ENCODE results near the gene RYR3. TPM values are rescaled to one million over a fixed set of nuclear protein-coding genes. Genes with fewer than 3 reads are reported as not detected.
"Not testable (repeated sequence)": the region's sequence is repeated elsewhere in the genome, so short reads cannot be mapped to it uniquely, and the experiment has no call there.

Gene RYR3
- total and polyA plus RNA-seq, 4 donors, result 0.88 to 23.1 (median 13.8) TPM

DNA sequence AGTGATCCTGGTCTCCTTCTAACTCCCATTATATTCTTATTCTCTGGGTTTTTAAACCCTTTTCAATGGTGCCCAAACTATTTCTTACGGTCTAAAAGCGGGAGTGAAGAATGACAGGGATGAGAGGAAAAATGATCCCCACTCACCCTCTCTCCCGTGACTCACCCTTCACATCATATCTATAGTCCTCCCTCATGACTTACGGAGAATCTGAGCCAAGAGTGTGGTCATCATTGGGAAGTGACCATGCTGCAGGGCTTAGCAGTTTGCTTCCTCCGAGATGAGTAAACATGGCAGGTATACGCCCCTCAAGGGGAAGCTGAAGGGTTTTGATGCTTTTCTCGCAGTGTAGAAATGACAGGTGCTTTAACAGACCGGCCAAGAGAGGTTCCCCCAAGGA, 274.0 kb downstream of the RYR3 start:
- Histone ChIP-seq H3K36me3 (ENCODE audit: control insufficient read depth in 1 of 2, insufficient read depth in 2 of 2, low read length in 1 of 2) (no peaks in the 10 kb centered on the region), H3K27me3 (ENCODE audit: control insufficient read depth in 1 of 2, insufficient read depth in 2 of 2, low read length in 1 of 2) (no peaks in the 10 kb centered on the region), H3K4me1 (ENCODE audit: control insufficient read depth in 1 of 2, insufficient read depth in 2 of 2, low read length in 2 of 2) (peaks cover 4 to 11% of the 10 kb centered on the region in 2 donors), H3K4me3 (ENCODE audit: low read length in 2 of 2) (no peak overlapping the region), H3K27ac (ENCODE audit: low read depth in 1 of 2, low read length in 2 of 2) (no peak overlapping the region), H3K9me3 (ENCODE audit: control insufficient read depth, low read length) (no peaks in the 10 kb centered on the region)
- intact Hi-C loops (cut with DNase I), result no loop called here
- 61 to 62% methylated on average over 8 of the region's 8 CpGs for WGBS, 2 donors
- ATAC-seq (ENCODE audit: low FRiP score) (no peak), DNase-seq (no peak)

DNA sequence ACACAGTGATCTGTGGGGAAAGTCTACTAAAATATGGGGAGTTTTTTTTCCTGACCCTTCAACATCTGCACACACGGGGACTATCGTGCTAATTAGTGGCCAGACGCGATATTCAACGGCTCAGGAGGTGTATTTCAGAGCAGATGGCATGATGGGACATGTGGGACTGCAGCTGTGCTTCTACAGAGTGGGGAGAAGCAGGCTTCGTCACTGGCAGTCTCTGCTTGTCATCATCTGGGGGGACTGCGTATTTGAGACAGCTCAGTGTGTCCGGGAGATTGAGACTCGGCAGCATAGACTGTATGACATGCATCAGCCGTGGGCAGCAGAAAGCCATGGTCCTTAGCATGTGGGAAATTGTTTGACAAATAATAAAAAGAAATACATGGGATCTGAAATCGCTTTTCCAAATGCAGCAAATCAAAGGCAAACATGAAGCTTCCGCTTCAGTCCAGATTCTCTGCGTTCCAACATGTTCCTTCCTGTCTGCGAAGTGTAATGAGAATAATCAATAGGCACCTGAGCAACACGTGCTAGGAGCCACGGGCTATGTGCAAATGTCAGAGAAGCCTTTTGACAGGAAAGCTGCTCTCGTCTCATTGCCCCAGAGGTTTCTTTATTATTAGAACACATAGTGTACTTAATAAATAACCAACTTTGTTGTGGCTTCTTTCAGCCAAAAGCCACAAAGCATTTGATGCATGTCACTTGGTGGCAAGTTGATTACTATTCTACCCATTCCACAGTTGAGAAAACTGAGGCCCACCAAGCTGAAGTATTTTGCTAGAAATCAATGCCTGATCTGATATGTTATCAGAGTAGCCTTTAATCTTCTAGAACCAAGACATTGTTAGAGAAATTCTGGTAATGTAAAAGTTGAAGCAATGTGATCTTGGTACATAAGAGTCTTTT, 276.3 kb downstream of the RYR3 start:
- Histone ChIP-seq H3K9me3 (ENCODE audit: control insufficient read depth, low read length) (no peaks in the 10 kb centered on the region), H3K4me3 (ENCODE audit: low read length in 2 of 2) (no peak overlapping the region), H3K4me1 (ENCODE audit: control insufficient read depth in 1 of 2, insufficient read depth in 2 of 2, low read length in 2 of 2) (no peaks in the 10 kb centered on the region), H3K27ac (ENCODE audit: low read depth in 1 of 2, low read length in 2 of 2) (no peak overlapping the region), H3K36me3 (ENCODE audit: control insufficient read depth in 1 of 2, insufficient read depth in 2 of 2, low read length in 1 of 2) (no peaks in the 10 kb centered on the region), H3K27me3 (ENCODE audit: control insufficient read depth in 1 of 2, insufficient read depth in 2 of 2, low read length in 1 of 2) (no peaks in the 10 kb centered on the region)
- DNase-seq (no peak), ATAC-seq (ENCODE audit: low FRiP score) (no peak)
- intact Hi-C loops (cut with DNase I), result no loop called here
- 79 to 82% methylated on average over 17 of the region's 17 CpGs for WGBS, 2 donors

DNA sequence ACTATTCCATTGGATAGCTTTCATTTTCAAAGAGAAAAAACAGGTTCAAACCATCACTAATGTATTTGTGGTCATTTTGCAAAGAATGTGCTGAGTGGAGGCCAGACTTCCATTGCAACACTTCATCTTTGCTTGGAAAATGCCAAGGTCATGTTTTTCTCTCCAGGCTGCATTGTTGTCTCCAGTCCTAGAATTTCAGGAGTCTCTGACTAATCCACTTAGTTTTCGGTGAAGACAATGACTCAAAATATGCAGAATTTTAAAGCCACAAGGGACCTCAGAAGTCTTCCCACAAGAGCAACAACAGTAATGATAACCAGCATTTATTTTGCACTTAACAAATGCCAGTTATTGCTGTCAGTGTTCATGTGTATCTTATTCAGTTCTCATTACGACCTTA, 277.0 kb downstream of the RYR3 start:
- no peak for ATAC-seq (ENCODE audit: low FRiP score)
- Histone ChIP-seq H3K27me3 (ENCODE audit: control insufficient read depth in 1 of 2, insufficient read depth in 2 of 2, low read length in 1 of 2) (no peaks in the 10 kb centered on the region), H3K4me3 (ENCODE audit: low read length in 2 of 2) (no peak overlapping the region), H3K27ac (ENCODE audit: low read depth in 1 of 2, low read length in 2 of 2) (no peak overlapping the region), H3K4me1 (ENCODE audit: control insufficient read depth in 1 of 2, insufficient read depth in 2 of 2, low read length in 2 of 2) (no peaks in the 10 kb centered on the region), H3K36me3 (ENCODE audit: control insufficient read depth in 1 of 2, insufficient read depth in 2 of 2, low read length in 1 of 2) (no peaks in the 10 kb centered on the region), H3K9me3 (ENCODE audit: control insufficient read depth, low read length) (no peaks in the 10 kb centered on the region)
- no peak for DNase-seq
- intact Hi-C loops (cut with DNase I), result no loop called here
- 30 to 48% methylated on average over 2 of the region's 2 CpGs for WGBS, 2 donors

DNA sequence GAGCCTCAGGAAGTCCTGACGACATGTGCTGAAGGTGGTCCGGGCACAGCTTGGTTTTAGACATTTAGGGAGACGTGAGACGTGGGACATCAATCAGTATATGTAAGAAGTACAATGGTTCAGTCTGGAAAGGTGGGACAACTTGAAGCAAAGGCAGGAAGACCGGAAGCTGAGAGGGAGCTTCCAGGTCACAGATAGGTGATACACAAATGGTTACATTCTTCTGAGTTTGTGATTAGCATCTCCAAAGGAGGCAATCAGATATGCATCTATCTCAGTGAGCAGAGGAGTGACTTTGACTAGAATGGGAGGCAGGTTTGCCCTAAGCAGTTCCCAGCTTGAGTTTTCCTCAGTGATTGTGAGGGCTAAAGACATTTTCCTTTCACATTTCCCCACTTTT, 282.1 kb downstream of the RYR3 start:
- ATAC-seq (ENCODE audit: low FRiP score) (no peak), DNase-seq (no peak)
- H3K27ac ChIP-seq (ENCODE audit: low read depth in 1 of 2, low read length in 2 of 2), result no peak overlapping the region
- no peaks in the 10 kb centered on the region for H3K9me3 ChIP-seq (ENCODE audit: control insufficient read depth, low read length)
- H3K36me3 ChIP-seq (ENCODE audit: control insufficient read depth in 1 of 2, insufficient read depth in 2 of 2, low read length in 1 of 2), result no peaks in the 10 kb centered on the region
- H3K4me1 ChIP-seq (ENCODE audit: control insufficient read depth in 1 of 2, insufficient read depth in 2 of 2, low read length in 2 of 2), result no peaks in the 10 kb centered on the region
- intact Hi-C loops (cut with DNase I), result no loop called here
- H3K27me3 ChIP-seq (ENCODE audit: control insufficient read depth in 1 of 2, insufficient read depth in 2 of 2, low read length in 1 of 2), result no peaks in the 10 kb centered on the region
- no peak overlapping the region for H3K4me3 ChIP-seq (ENCODE audit: low read length in 2 of 2)
- WGBS, 2 donors, result 77 to 86% methylated on average over 5 of the region's 5 CpGs

DNA sequence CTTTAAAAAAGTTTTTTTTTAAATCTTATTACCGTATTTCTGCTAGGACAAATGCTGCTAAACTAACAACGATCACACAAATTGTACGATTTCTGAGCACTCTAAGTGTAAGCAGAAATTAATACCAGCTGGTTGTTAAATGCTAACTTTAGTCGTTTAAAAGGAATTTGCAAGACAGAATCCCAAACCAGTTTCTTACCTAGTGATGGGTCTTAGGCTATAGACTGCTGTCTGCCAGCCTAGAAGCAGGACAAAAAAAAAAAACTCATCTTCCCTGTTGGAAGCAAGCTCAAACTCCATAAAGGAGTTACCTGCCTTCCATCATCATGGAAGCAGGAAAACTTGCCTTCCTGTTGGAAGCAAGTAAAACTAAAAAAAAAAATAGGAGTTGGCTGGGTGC, 287.6 kb downstream of the RYR3 start:
- H3K4me3 ChIP-seq (ENCODE audit: low read length in 2 of 2); H3K27me3 ChIP-seq (ENCODE audit: control insufficient read depth in 1 of 2, insufficient read depth in 2 of 2, low read length in 1 of 2); H3K4me1 ChIP-seq (ENCODE audit: control insufficient read depth in 1 of 2, insufficient read depth in 2 of 2, low read length in 2 of 2); H3K36me3 ChIP-seq (ENCODE audit: control insufficient read depth in 1 of 2, insufficient read depth in 2 of 2, low read length in 1 of 2); H3K27ac ChIP-seq (ENCODE audit: low read depth in 1 of 2, low read length in 2 of 2); DNase-seq; ATAC-seq (ENCODE audit: low FRiP score); H3K9me3 ChIP-seq (ENCODE audit: control insufficient read depth, low read length); intact Hi-C loops (cut with DNase I): not testable (repeated sequence)
- WGBS, 2 donors, result 57 to 68% methylated on average over 4 of the region's 4 CpGs

DNA sequence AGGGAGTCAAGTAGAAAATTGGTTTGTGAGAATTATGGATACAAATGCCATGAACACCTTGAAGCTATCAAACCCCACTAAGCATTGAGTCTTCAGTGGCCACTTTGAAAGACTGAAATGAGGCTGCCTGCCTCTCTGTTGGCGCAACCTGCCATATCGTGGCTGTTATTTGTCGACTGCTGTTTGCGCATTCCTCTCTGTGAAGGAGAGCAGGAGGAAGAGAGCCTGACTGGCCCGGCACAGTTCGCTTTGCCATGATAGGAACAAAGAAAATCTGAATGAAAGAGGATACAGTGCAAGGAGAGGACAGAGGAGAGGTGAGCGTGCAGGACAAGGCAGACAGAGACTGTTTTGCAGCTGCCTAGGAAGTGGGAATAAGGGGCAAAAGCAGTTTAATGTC, 289.4 kb downstream of the RYR3 start:
- Histone ChIP-seq H3K27me3 (ENCODE audit: control insufficient read depth in 1 of 2, insufficient read depth in 2 of 2, low read length in 1 of 2) (no peaks in the 10 kb centered on the region), H3K4me1 (ENCODE audit: control insufficient read depth in 1 of 2, insufficient read depth in 2 of 2, low read length in 2 of 2) (no peaks in the 10 kb centered on the region), H3K27ac (ENCODE audit: low read depth in 1 of 2, low read length in 2 of 2) (no peak overlapping the region), H3K36me3 (ENCODE audit: control insufficient read depth in 1 of 2, insufficient read depth in 2 of 2, low read length in 1 of 2) (no peaks in the 10 kb centered on the region), H3K9me3 (ENCODE audit: control insufficient read depth, low read length) (no peaks in the 10 kb centered on the region), H3K4me3 (ENCODE audit: low read length in 2 of 2) (no peak overlapping the region)
- no peak for DNase-seq
- intact Hi-C loops (cut with DNase I), result no loop called here
- 72 to 80% methylated on average over 7 of the region's 7 CpGs for WGBS, 2 donors
- no peak for ATAC-seq (ENCODE audit: low FRiP score)

DNA sequence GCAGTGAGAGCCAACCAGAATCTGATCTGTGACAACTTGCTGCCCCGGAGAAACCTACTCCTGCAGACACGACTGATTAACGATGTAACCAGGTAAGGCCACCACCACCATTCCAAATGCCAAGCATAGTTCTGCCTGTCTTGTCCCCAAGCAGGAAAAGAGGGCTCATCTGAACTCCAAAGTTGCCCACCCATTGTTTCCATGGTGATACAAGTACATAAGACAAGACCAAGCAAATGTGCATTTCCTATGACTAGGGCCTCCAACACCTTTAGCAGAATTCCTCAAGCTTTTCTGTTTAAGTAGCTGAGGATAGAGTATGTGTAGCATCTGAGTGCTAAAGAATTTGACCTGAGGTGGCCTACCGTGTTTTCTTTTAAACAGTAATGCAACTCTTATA, 290.7 kb downstream of the RYR3 start:
- no peaks in the 10 kb centered on the region for H3K4me1 ChIP-seq (ENCODE audit: control insufficient read depth in 1 of 2, insufficient read depth in 2 of 2, low read length in 2 of 2)
- WGBS, 2 donors, result 90 to 91% methylated on average over 4 of the region's 4 CpGs
- no peak overlapping the region for H3K27ac ChIP-seq (ENCODE audit: low read depth in 1 of 2, low read length in 2 of 2)
- ATAC-seq (ENCODE audit: low FRiP score), result no peak
- no peak for DNase-seq
- H3K4me3 ChIP-seq (ENCODE audit: low read length in 2 of 2), result no peak overlapping the region
- no peaks in the 10 kb centered on the region for H3K9me3 ChIP-seq (ENCODE audit: control insufficient read depth, low read length)
- intact Hi-C loops (cut with DNase I), result no loop called here
- no peaks in the 10 kb centered on the region for H3K27me3 ChIP-seq (ENCODE audit: control insufficient read depth in 1 of 2, insufficient read depth in 2 of 2, low read length in 1 of 2)
- no peaks in the 10 kb centered on the region for H3K36me3 ChIP-seq (ENCODE audit: control insufficient read depth in 1 of 2, insufficient read depth in 2 of 2, low read length in 1 of 2)

DNA sequence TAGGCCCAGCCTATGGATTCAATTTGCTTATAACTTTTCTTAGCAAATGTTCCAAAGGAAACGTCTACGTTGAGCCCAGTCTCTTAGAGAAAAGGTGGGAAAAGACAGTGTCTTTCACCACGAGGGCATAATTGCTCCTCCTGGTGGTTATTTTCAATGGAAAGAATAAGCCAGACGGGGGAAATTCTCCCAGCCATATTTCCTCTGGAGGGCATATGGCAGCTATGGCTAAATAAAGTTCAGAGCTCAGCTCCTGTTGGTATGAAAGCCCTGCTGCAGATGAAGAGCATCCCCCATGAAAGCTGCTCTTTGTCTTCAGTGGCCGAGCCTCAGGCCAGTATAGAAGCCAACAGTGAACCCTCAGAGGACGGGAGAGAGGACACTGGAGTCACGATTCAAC, 297.9 kb downstream of the RYR3 start:
- no peak overlapping the region for H3K27ac ChIP-seq (ENCODE audit: low read depth in 1 of 2, low read length in 2 of 2)
- WGBS, 2 donors, result 40 to 42% methylated on average over 7 of the region's 7 CpGs
- H3K27me3 ChIP-seq (ENCODE audit: control insufficient read depth in 1 of 2, insufficient read depth in 2 of 2, low read length in 1 of 2), result no peaks in the 10 kb centered on the region
- intact Hi-C loops (cut with DNase I), result loop anchor here (2.0 to 5.0 kb wide), 2 partner anchors 296 to 298 kb away; partner anchors contain the start of gene RYR3 (in 2 of the 2)
- H3K36me3 ChIP-seq (ENCODE audit: control insufficient read depth in 1 of 2, insufficient read depth in 2 of 2, low read length in 1 of 2), result no peaks in the 10 kb centered on the region
- no peaks in the 10 kb centered on the region for H3K4me1 ChIP-seq (ENCODE audit: control insufficient read depth in 1 of 2, insufficient read depth in 2 of 2, low read length in 2 of 2)
- no peak overlapping the region for H3K4me3 ChIP-seq (ENCODE audit: low read length in 2 of 2)
- H3K9me3 ChIP-seq (ENCODE audit: control insufficient read depth, low read length), result no peaks in the 10 kb centered on the region
- ATAC-seq (ENCODE audit: low FRiP score) (no peak), DNase-seq (no peak)

DNA sequence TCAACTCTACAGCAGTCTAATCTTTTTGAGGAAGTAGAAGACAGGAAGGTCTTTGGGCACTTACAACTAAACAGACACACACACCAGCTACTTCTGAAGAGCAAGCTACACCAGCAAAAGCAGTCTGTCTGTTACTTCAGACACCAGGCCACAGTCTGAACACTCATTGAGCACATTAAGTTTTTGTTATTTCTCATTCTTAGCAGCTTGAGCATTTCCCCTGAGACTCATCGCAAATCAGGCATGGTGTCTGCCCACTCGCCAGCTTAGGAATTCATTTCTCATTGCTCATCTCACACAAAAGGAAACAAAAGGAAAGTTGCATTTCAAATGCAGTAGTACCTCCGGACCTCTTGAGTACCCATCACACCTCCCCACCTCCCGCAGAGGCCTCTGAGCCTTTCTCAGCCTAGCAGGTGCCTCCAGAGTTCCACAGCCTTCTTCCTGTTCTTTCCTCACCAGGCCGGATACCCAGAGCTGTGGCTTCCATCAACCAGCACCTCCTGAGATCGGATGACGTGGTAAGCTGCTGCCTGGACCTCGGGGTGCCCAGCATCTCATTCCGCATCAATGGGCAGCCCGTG, 302.0 kb downstream of the RYR3 start:
- Histone ChIP-seq H3K36me3 (ENCODE audit: control insufficient read depth in 1 of 2, insufficient read depth in 2 of 2, low read length in 1 of 2) (no peaks in the 10 kb centered on the region), H3K27ac (ENCODE audit: low read depth in 1 of 2, low read length in 2 of 2) (no peak overlapping the region), H3K9me3 (ENCODE audit: control insufficient read depth, low read length) (no peaks in the 10 kb centered on the region), H3K4me1 (ENCODE audit: control insufficient read depth in 1 of 2, insufficient read depth in 2 of 2, low read length in 2 of 2) (no peaks in the 10 kb centered on the region), H3K27me3 (ENCODE audit: control insufficient read depth in 1 of 2, insufficient read depth in 2 of 2, low read length in 1 of 2) (no peaks in the 10 kb centered on the region), H3K4me3 (ENCODE audit: low read length in 2 of 2) (no peak overlapping the region)
- intact Hi-C loops (cut with DNase I), result loop anchor here in 1 of 2 donors (10.0 kb wide), 1 partner anchor 78 kb away; no protein-coding TSS in a partner anchor
- DNase-seq (no peak), ATAC-seq (ENCODE audit: low FRiP score) (no peak)
- 71 to 78% methylated on average over 10 of the region's 10 CpGs for WGBS, 2 donors

All from aorta (tissue), 5 donors.